Erythroblast (primary cell): ENCODE data around the gene DCDC2C.

Experiments
- GATA1 ChIP-seq: IDR thresholded peaks from 2 replicates; pipeline ENCODE4 v1.6.1; 2011; ENCODE audit warnings: low read depth, mild to moderate bottlenecking, control low read depth, low read length, moderate library complexity
- POLR2A ChIP-seq: IDR thresholded peaks from 2 replicates; pipeline ENCODE4 v1.6.1; 2011; ENCODE audit warnings: mild to moderate bottlenecking, low read length

DNA sequence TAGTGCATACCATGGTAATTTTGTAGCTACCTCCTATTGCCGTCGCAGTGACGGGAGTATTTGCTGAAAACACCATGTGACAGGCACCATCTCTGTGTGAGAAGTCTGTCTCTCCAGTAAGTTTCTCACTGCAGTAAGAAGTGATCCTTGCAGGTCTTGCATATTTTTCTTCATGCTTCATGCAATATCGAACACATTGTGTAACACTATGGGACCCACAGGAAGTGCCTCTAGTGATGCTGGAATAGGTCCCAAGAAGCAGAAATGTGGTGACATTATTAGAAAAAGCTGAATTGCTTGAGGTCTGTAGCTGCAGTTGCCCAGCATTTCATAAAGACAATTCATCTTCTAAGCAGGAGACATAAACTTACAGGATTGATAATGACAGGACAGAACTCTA, 167.6 kb downstream of the DCDC2C start:
- no peak for TF ChIP-seq POLR2A
- TF ChIP-seq GATA1 = no peak
